RKO (cell line): ENCODE results near the gene SUGT1.
"Not testable (repeated sequence)": the region's sequence is repeated elsewhere in the genome, so short reads cannot be mapped to it uniquely, and the experiment has no call there.

Experiments used
- DNase-seq: peaks from one replicate; pipeline ENCODE4 v3.0.0-alpha.2; 2016; ENCODE audit warnings: low spot score

Gene SUGT1

DNA sequence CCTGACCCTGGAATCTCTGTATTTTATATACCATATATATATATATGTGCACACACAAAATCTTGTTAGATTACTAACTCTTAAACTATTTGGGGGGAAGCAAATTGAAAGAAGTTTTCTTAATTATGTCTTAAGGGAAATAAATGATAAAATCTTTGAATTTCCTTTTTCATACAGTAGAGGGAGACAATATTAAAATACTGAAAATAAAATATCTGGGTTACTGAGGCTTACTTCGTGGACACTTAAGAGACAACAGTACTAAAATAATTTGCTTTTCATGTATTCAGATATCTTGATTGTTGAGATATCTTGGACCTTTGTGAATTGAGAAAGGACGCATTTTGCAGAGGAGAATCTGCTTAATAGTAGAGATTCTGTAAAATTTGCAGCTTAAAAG is 17.0 kb downstream of the SUGT1 start:
- no peak for DNase-seq

DNA sequence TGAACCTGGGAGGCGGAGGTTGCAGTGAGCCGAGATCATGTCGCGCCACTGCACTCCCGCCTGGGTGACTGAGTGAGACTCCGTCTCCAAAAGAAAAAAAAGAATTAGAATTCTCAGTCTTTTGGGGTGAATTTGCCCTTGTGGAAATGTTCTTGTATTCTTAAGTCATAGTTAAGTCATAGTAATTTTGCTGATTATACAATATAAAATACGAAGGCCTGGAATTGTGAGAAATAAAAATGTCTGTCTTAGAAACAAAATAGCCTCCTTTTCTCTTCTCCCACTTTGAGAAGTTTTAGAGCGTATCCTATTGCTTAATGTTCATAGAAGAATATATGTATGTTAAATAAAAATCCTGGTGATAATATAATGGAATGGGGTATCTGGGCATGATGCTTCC is 18.1 kb downstream of the SUGT1 start:
- DNase-seq, result no peak

DNA sequence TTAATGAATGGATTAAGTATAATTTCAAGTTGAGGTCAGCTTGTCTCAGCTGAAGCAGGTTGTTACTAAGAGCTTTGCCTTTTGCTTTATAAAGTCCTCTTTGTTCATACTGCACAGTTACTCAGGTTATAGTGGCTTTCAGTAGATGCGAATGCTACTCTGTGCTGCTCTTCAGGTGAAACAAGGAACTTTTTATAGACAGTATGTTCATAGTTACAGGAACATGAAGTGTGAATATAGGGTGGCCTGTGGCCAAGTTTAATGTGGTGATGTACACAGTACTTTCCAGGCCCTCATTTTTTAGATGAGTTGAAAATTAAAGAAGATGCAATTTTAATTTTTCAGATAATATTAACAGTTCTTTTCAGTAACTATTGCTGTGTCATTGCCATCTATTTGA is 20.8 kb downstream of the SUGT1 start:
- DNase-seq, result no peak

DNA sequence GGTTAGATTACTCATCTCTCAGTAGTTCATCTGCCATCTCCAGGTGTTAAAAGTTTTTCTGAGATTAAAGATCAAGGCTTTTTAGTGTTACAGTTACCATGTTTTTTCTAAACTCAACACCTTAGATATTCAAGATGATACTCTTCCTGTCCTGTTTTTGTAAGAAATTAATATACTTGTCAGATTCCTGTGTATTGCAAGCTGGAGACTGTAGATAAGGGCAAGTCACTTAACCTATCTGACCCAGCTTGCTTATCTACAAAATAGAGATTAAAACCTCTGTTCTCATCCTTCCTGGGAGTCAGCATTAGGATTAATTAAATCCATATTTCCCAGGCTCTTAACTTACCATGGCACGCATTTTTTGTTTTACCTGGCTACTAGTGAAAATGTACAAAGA is 25.2 kb downstream of the SUGT1 start:
- no peak for DNase-seq

- DNase-seq, result not testable (repeated sequence)
Observed at GRCh38 chr13:52685806-52686205, 33.2 kb downstream of the SUGT1 start.

GRCh38 chr13:52686376-52686775 is 33.7 kb downstream of the SUGT1 start:
- DNase-seq, result no peak

DNA sequence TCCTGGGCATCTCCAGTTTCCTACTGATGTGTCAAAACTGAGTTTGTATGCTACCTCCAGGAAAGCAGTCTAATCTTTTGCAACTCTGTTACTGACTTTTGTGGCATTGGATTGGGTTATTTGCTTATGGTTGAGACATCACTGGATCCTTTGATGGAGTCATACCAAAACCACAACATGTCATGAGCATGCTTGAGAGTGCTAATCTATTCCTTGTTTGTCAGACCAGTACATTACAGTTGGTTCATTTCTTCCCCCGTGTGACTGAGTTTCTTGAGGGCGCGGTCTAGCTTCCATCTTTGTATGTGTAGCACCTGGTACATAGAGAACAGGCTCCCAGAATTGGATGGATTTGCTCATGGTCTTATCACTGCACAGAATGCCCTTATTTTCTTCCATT is 43.2 kb downstream of the SUGT1 start:
- DNase-seq, result peak; percentile 11

DNA sequence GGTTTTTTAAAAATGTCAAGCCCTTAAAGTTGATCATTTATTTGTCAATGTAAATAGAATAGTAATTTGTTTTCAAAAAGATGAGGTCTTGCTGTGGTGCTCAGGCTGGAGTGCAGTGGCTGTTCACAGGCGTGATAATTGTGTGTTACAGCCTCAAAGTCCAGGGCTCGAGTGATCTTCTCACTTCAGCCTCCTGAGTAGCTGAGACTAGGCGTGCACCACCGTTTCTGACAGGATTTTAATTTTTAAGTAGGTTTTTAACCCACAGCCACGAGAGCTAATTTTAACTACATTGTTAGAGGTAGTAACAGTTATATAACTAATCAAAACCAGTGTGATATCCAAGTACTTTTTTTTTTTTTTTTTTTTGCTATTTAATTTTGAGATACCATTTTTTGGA is 43.9 kb downstream of the SUGT1 start:
- DNase-seq, result no peak

- DNase-seq, result no peak
Observed at GRCh38 chr13:52701728-52702465, 49.3 kb downstream of the SUGT1 start.

DNA sequence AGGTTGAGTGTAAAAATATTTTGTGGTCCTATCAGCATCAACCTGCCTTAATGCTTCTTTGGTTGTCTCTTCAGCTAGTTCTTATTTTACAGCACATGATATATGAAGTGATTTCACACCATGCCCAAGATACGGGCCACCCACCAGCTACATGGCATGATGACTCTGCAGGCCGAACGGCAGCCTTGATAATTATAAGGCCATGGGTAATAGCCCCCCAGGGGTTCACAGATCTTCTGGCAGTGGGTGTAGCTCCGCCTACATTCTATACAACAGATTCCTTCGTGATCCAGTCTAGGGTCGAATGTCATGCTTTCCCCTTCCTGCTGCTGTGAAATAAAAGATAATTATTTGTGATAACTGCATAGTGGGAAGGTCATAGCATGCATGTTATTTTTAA is 50.8 kb downstream of the SUGT1 start:
- no peak for DNase-seq

DNA sequence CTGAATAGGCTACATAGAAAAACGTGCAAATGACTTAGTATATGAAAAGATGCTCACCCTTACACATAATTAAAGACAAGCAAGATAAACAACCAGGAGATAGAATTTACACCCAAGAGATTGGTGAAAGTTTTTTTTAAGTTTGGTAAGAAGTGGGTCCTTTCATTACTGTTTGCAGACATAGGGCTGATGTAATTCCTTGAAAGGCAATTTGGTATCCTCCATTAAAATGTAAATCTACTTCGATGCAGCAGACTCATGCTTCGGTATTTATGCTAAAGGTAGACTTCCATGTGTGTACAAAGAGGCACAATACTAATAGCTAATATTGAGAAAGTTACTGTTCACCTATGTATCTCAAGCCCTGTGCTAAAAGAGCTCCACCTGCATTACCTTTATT is 53.4 kb downstream of the SUGT1 start:
- DNase-seq, result no peak

DNA sequence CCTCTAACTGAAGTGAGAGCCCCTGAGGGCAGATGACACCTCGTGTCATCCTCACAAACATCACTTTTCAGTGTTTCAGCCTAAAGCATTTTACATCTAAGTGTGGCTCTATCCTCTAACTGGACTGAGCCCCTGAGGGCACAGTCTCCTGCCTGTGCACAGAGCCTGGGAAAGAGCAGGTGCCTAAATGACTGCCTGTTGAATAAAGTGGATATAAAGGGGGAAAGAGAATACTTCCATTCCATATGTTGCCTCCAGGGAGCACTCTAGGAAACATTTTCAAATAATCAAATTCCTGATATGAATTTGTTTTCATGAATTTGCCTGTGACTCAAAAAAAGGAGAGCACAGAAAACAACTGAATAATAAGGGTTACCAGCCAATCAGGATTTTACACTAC is 54.7 kb downstream of the SUGT1 start:
- DNase-seq, result peak; percentile 28

DNA sequence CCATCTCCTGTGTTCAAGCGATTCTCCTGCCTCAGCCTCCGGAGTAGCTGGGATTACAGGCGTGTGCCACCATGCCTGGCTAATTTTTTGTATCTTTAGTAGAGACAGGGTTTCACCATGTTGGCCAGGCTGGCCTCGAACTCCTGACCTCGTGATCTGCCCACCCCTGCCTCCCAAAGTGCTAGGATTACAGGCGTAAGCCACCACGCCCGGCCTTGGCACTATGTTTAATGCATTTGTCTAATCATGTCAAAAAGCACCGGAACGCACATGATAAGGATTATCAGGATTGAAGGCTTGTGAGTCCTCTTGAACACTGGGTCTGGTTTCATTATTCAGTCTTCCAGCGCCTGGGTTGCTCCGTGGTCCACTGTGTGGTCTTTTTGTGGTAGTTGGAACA is 55.6 kb downstream of the SUGT1 start:
- not testable (repeated sequence) for DNase-seq

- DNase-seq, result no peak
Observed at GRCh38 chr13:52711286-52711685, 58.6 kb downstream of the SUGT1 start.

DNA sequence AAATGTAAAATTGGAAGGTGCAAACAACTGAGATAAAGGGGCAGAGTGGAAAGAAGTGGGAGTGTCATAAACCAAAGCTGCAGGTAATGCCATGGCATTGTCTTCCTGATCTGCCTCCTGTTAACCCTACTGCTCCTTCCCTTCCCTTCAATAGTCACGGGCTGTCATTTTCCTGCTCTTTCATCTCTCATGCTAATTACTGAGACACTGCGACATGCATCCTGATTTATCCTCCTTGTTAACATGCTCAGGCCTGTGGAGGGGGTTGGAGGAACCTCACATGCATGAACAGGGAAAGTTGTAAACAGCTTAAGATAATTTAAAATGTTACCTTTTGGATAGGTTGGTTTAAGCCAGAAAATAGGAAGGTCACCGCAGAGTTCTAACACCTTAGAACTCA is 59.7 kb downstream of the SUGT1 start:
- DNase-seq, result no peak

DNA sequence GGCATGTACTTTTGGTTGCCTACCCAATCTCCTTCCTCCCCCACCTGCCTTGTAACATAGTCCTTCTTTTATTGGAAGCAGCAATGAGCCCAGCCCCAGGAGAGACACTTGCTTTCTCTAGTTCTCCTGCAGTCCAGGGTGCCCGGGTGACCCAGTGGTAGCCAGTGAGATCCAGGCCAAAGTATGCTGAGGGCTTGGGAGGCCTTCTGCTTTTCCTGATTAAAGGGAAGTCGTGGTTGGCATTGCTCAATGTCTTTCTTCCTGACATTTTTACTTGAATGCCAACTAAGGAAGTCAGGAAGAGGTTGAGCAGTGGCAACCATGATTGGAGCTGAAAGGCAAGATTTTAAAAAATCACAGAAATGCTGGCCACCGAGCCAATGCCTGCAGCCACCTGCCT is 61.3 kb downstream of the SUGT1 start:
- DNase-seq, result no peak

GRCh38 chr13:52720904-52721303 is 68.3 kb downstream of the SUGT1 start:
- not testable (repeated sequence) for DNase-seq

DNA sequence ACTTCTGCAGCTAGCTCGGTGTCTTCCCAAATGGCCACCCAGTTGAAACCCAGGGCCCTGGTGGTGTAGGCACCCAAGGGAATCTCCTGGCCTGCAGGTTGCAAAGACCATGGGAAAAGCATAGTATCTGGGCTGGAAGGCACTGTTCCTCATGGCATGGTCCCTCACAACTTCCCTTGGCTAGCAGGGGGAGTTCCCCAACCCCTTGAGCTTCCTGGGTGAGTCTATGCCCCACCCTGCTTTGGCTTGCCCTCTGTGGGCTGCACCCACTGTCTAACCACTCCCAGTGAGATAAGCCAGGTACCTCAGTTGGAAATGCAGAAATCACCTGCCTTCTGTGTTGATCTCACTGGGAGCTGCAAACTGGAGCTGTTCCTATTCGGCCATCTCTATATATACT is 68.7 kb downstream of the SUGT1 start:
- DNase-seq, result not testable (repeated sequence)

DNA sequence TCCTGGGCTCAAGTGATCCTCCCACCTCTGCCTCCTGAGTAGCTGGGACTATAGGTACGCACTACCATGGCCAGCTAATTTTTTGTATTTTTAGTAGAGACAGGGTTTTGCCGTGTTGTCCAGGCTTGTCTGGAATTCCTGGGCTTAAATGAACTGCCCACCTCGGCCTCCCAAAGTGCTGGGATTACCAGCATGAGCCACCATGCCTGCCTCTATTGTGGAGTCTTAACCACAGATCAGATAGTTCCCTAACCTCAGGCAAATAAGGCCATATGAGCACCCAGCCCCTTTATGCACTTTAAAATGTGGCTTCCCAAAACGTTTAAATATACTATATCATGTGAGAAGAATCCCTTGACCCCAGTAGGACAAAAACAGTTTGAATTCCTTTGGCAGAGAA is 70.5 kb downstream of the SUGT1 start:
- DNase-seq, result no peak

DNA sequence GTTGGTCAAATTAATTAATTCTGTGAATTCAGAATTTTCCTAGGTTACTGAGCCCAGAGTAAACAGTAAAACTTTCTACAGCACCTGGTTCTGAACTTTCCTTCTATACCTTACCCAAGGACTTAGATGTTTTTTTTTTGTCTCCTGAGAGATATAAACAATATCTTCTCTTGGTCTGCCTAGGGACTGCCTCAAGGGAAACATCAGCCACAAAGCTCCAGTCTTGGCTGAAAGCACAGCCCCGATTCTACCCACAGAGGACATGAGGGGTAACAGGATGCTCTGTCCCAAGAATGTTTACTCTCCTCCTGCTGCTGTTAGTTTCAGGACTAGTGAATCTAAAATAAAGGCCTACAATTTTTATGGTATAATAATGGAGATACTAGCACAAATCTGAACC is 72.7 kb downstream of the SUGT1 start:
- DNase-seq, result no peak

GRCh38 chr13:52726258-52726657 is 73.6 kb downstream of the SUGT1 start:
- DNase-seq, result no peak

DNA sequence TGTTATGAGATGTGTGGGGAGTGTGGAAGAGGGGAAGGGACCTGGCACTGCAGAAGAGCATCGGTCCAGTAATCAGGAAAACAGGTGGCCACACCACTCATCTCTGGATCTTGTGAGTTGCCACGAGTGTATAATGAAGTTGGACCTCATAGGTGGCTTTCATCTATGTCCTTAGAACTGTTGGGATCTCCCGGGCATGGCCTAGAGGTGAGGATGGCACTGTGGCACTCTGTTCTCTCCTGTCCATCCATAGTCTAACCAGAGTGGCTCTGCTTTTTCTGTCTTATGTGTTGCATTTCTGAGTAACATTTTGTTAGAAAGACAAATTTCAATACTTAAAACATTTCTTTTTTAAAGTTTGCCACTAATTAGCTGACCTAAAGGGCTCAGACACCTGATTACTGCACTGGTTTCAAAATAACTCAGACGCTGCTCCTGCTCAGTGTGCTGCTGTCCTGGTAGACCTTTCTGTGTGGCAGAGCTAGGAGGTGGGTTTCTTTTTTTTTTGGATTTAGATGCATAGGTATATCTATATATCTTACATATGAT is 81.5 kb downstream of the SUGT1 start:
- DNase-seq, result no peak

- DNase-seq, result no peak
Observed at GRCh38 chr13:52736891-52737290, 84.3 kb downstream of the SUGT1 start.

GRCh38 chr13:52737451-52737850 is 84.8 kb downstream of the SUGT1 start:
- DNase-seq, result no peak
